ENCODE results near the gene GCGR.
A peak's percentile ranks its signal among the peaks of the same experiment; 100 is the strongest.

GCGR gene

GRCh38 chr17:81821147-81821546, 17.2 kb downstream of the GCGR start:
- TF ChIP-seq CTCF (IDR thresholded peaks at IDR 0.05; ENCODE audit: low read length, missing control alignments): no peak
- no peak overlapping the region for H3K4me3 ChIP-seq (replicated peaks; ENCODE audit: low read depth, low read length)
- no peak for DNase-seq (ENCODE audit: low read depth)

- peak; percentile 39 for TF ChIP-seq CTCF (IDR thresholded peaks at IDR 0.05; ENCODE audit: low read length, missing control alignments)
- DNase-seq (ENCODE audit: low read depth): peak; percentile 48
- no peak overlapping the region for H3K4me3 ChIP-seq (replicated peaks; ENCODE audit: low read depth, low read length)
These were observed 17.8 kb downstream of the GCGR start for GRCh38 chr17:81821603-81822311.

GRCh38 chr17:81822312-81822637, 18.3 kb downstream of the GCGR start:
- TF ChIP-seq CTCF (IDR thresholded peaks at IDR 0.05; ENCODE audit: low read length, missing control alignments): no peak
- DNase-seq (ENCODE audit: low read depth): no peak
- H3K4me3 ChIP-seq (replicated peaks; ENCODE audit: low read depth, low read length): no peak overlapping the region

GRCh38 chr17:81822996-81823819, 19.3 kb downstream of the GCGR start:
- no peak overlapping the region for H3K4me3 ChIP-seq (replicated peaks; ENCODE audit: low read depth, low read length)
- TF ChIP-seq CTCF (IDR thresholded peaks at IDR 0.05; ENCODE audit: low read length, missing control alignments): no peak
- no peak for DNase-seq (ENCODE audit: low read depth)

- no peak for DNase-seq (ENCODE audit: low read depth)
- no peak for TF ChIP-seq CTCF (IDR thresholded peaks at IDR 0.05; ENCODE audit: low read length, missing control alignments)
- no peak overlapping the region for H3K4me3 ChIP-seq (replicated peaks; ENCODE audit: low read depth, low read length)
These were observed 20.0 kb downstream of the GCGR start for GRCh38 chr17:81823820-81824550.

- TF ChIP-seq CTCF (IDR thresholded peaks at IDR 0.05; ENCODE audit: low read length, missing control alignments): no peak
- H3K4me3 ChIP-seq (replicated peaks; ENCODE audit: low read depth, low read length): no peak overlapping the region
- no peak for DNase-seq (ENCODE audit: low read depth)
These were observed 20.6 kb downstream of the GCGR start for GRCh38 chr17:81824595-81824994.
